H1 (cell line): ENCODE results near the gene PSME3. TPM values are rescaled to one million over a fixed set of nuclear protein-coding genes. Genes with fewer than 3 reads are reported as not detected.

Experiments used
- CREB1 ChIP-seq: IDR thresholded peaks from 2 replicates; pipeline ENCODE4 v1.6.1; 2012; ENCODE audit warnings: inconsistent platforms
- CTCF ChIP-seq, 3 experiments: IDR thresholded peaks; 1 replicate in 2 of 3; 2 replicates in 1 of 3; pipeline versions ENCODE4 v1.5.1 to v1.6.1; 2011; ENCODE audit warnings: low read length in 3 of 3, mild to moderate bottlenecking in 3 of 3, inconsistent platforms in 2 of 3, low read depth in 1 of 3, moderate library complexity in 1 of 3; ENCODE audit not compliant: insufficient read depth in 1 of 3; ENCODE audit errors: control extremely low read depth in 1 of 3
- EP300 ChIP-seq, 2 experiments: IDR thresholded peaks; 1 replicate in 1 of 2; 2 replicates in 1 of 2; pipeline ENCODE4 v1.6.1; 2011 to 2012; ENCODE audit warnings: low read depth in 2 of 2, low read length in 2 of 2, mild to moderate bottlenecking in 2 of 2, borderline replicate concordance in 1 of 2, inconsistent platforms in 1 of 2, moderate library complexity in 1 of 2
- NANOG ChIP-seq: IDR thresholded peaks from 2 replicates; pipeline ENCODE4 v1.6.1; 2011; ENCODE audit warnings: low read length, low read depth, mild to moderate bottlenecking, inconsistent platforms; ENCODE audit not compliant: insufficient read depth, poor library complexity, severe bottlenecking
- PHF8 ChIP-seq: fragments of 200-600 bp; sonication (generic); conservative IDR thresholded peaks from 2 replicates; pipeline ENCODE4 v1.7.1; 2012; ENCODE audit warnings: low read depth, mild to moderate bottlenecking, inconsistent platforms, low read length, moderate library complexity
- RNF2 ChIP-seq: fragments of 200-900, 300-1000 bp; sonication (generic); IDR thresholded peaks from 2 replicates; pipeline ENCODE4 v1.7.1; 2016; ENCODE audit warnings: borderline replicate concordance, low read depth, mild to moderate bottlenecking, antibody characterized with exemption, low read length; ENCODE audit not compliant: poor library complexity, severe bottlenecking; ENCODE audit errors: missing control alignments
- polyA plus RNA-seq, 7 experiments: library from polyadenylated mRNA; depleted of rRNA in 3 of 7; stranded (reverse) in 5 of 7; unstranded in 2 of 7; fragments of >200 nt in 5 of 7; fragments of 200-250 nt in 2 of 7; gene quantifications; 1 replicate in 5 of 7; 2 replicates in 1 of 7; 4 replicates in 1 of 7; pipeline versions ENCODE4 v1.2.1 to v1.2.3, GENCODE V29; 2011 to 2013; ENCODE audit warnings: missing spikeins in 2 of 7, mixed read lengths in 2 of 7
- total RNA-seq: library from RNA; stranded (reverse); fragmentation: NEBNext Ultra II Directional; extraction: Animal tissue kit (Norgen Biotek cat#: 25700); gene quantifications from 2 replicates; pipeline ENCODE4 v1.2.1, GENCODE V29; 2021

Gene PSME3
- total and polyA plus RNA-seq, 2 of the 8 experiments (the other 6 are each of a cell fraction or from before 2014, with no cell fraction given) = 149 to 224 TPM

- TF ChIP-seq PHF8 (no peak), NANOG (no peak), EP300 (IDR thresholded peaks at IDR 0.05; ENCODE audit: borderline replicate concordance in 1 of 2, low read depth in 2 of 2, low read length in 2 of 2) (no peak), RNF2 (no peak), CTCF (IDR thresholded peaks at IDR 0.05; ENCODE audit: control extremely low read depth in 1 of 3, insufficient read depth in 1 of 3, low read depth in 1 of 3, low read length in 3 of 3) (no peak), CREB1 (no peak)
Measured at GRCh38 chr17:42827472-42827871, 5.7 kb upstream of the PSME3 start (continued).
